ENCODE measurements around the gene RABGAP1L. TPM values are rescaled to one million over a fixed set of nuclear protein-coding genes. Genes with fewer than 3 reads are reported as not detected.
"Not testable (repeated sequence)": the region's sequence is repeated elsewhere in the genome, so short reads cannot be mapped to it uniquely, and the experiment has no call there.

RABGAP1L gene
- total RNA-seq, 1 donor from 2014 or later: 48.8 TPM

DNA sequence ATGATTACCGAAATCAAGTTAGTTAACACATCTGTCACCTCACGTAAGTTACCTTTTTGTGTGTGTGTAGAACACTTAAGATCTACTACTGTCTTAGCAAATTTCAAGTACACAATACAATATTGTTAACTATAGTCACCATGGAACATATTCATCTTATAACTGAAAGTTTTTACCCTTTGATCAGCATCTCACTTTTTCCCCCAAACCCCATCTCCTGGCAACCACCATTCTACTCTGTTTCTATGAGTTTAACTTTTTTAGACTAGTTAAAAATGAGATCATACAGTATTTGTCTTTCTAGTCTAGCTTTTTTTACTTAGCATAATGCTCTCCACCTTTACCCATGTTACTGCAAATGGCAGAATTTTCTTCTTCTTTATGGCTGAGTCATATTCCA, 124.7 kb downstream of the RABGAP1L start:
- intact Hi-C loops (cut with micrococcal nuclease): no loop called here

DNA sequence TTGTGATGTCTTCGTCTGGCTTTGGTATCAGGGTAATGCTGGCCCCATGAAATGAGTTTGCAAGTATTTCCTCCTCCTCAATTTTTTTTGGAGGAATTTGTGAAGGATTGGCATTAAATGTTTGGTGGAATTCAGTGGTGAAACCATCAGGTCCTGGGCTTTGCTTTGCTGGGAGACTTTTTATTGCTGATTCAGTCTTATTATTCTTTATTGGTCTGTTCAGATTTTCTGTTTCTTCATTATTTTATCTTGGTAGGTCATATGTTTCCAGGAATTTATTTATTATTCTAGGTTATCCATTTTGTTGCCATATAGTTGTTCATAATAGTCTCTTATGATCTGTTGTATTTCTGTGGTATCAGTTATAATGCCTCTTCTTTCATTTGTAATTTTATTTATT, 126.7 kb downstream of the RABGAP1L start:
- intact Hi-C loops (cut with micrococcal nuclease): no loop called here

DNA sequence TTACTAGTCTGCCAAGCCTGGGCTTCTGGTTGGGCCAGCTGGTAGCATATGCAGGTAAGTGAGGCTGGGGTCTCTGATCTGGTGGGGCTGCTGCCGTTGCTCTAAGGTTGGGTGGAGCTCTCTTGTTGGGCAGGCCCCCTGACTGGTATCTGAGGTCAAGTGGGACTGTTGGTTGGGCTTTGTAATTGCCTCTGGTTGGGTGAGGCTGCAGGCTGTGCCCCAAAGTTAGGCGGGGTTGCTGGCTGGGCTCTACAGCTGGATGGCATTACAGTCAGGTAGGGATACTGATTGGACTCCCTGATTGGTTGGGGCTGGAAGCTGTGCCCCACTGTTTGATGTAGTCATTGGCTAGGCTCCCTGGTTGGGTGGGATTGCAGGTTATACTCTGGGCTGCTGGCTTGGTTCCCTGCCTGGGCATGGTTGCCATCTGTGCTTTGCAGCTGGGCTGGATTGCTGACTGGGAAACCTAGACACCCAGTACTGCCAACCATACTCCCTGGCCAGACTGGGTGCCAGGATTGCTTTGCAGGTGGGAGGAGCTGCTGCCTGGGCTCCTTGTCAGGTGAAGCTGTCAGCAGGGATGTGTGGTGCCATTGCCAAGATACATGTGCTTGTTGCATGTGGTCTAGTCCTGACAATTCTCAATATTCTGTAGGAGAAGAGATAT, 130.5 kb downstream of the RABGAP1L start:
- intact Hi-C loops (cut with micrococcal nuclease): no loop called here

- intact Hi-C loops (cut with micrococcal nuclease): no loop called here
These were observed 131.7 kb downstream of the RABGAP1L start for GRCh38 chr1:174291059-174291458.

DNA sequence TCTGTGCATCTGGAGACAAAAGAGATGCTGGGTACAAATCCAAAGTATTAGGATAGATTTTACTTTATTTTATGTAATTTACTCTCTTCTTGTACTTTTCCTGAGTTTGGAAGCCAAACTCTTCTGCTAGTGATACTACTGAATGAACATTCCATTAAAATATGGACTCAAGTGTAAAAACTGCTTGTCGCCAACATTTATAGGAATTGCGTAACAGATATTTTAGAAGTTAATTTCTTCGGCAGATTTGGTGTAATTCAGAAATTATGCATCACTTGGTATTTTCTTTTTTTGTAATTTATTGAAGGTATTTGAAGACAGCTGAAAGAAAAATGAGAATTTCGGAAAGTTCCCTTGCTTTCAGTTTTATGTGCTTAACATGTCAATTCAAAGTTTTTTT, 137.0 kb downstream of the RABGAP1L start:
- intact Hi-C loops (cut with micrococcal nuclease): no loop called here

GRCh38 chr1:174297351-174297750, 138.0 kb downstream of the RABGAP1L start:
- intact Hi-C loops (cut with micrococcal nuclease): no loop called here

GRCh38 chr1:174301295-174302077, 142.2 kb downstream of the RABGAP1L start:
- intact Hi-C loops (cut with micrococcal nuclease): no loop called here

- intact Hi-C loops (cut with micrococcal nuclease): no loop called here
These were observed 149.3 kb downstream of the RABGAP1L start for GRCh38 chr1:174308604-174309003.

- intact Hi-C loops (cut with micrococcal nuclease): no loop called here
These were observed 150.2 kb downstream of the RABGAP1L start for GRCh38 chr1:174309490-174309889.

DNA sequence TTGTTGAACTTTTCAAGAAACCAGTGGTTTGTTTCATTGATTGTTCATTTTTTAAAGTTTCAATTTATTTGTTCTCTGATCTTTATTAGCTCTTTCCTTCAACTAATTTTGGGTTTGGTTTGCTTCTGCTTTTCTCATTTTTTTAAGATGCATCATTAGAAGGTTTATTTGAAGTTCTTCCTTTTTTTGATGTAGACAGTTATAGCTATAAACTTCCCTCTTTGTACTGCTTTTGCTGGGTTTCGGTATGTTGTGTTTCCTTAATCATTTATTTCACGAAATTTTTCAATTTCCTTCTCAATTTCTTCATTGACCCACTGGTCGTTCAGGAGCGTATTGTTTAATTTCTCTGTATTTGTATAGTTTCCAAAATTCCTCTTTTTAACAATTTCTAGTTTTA, 155.1 kb downstream of the RABGAP1L start:
- intact Hi-C loops (cut with micrococcal nuclease): no loop called here

GRCh38 chr1:174315239-174315638, 155.9 kb downstream of the RABGAP1L start:
- intact Hi-C loops (cut with micrococcal nuclease): no loop called here

GRCh38 chr1:174320897-174321296, 161.6 kb downstream of the RABGAP1L start:
- intact Hi-C loops (cut with micrococcal nuclease): not testable (repeated sequence)

DNA sequence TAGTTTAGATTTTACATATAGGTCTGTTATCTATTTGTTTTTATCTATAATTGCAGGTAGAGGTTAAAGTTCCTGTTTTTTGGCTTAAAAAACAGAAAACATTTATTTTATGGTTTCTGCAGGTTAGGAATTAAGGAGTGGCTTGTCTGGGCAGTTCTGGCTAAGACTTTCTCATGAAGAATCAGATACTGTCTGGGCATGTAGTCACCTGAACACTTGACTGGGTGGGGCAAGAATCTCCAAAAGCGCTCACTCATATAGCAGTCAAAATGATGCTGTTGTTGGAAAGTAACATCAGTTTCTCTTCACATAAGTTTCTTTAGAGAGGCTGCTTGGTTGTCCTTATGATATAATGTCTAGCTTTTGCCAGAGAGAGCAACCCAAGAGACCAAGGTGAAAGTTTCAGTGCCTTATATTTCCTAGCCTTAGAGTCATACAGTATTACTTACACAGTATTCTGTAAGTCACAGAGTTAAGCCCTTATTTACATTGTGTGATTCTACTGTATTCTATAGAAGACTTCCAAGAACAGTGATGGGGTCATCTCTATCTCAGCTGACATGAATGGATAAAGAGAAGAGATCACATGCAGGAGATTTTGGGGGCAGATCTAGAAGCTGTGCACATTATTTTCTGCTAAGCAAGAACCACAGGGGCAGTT, 163.0 kb downstream of the RABGAP1L start:
- intact Hi-C loops (cut with micrococcal nuclease): no loop called here

DNA sequence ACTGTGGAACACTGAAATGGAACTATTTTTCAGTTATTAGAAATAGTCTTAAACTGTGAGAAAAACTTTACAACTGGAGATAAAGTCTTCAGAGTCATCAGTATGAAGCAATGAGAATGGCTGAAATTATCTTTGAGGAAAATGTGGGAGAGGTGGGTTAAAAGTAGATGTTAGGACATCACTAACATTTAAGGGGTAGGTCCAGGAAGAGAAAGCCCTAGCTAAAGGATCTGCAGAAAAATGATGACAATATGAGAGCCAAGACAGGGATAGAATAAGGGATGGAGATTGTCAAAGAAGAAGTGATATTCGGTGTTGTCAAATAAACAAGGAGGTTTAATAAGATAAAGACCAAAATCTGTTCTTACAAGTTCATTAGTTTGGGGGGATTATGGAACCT, 165.2 kb downstream of the RABGAP1L start:
- intact Hi-C loops (cut with micrococcal nuclease): no loop called here

- intact Hi-C loops (cut with micrococcal nuclease): no loop called here
These were observed 165.6 kb downstream of the RABGAP1L start for GRCh38 chr1:174324939-174325338.

- intact Hi-C loops (cut with micrococcal nuclease): no loop called here
These were observed 167.0 kb downstream of the RABGAP1L start for GRCh38 chr1:174326278-174326677.

GRCh38 chr1:174333437-174333836, 174.1 kb downstream of the RABGAP1L start:
- intact Hi-C loops (cut with micrococcal nuclease): no loop called here

GRCh38 chr1:174337000-174337681, 177.8 kb downstream of the RABGAP1L start:
- intact Hi-C loops (cut with micrococcal nuclease): no loop called here

- intact Hi-C loops (cut with micrococcal nuclease): not testable (repeated sequence)
These were observed 181.1 kb downstream of the RABGAP1L start for GRCh38 chr1:174340404-174340803.

- intact Hi-C loops (cut with micrococcal nuclease): no loop called here
These were observed 184.8 kb downstream of the RABGAP1L start for GRCh38 chr1:174344162-174344561.

- intact Hi-C loops (cut with micrococcal nuclease): no loop called here
These were observed 192.8 kb downstream of the RABGAP1L start for GRCh38 chr1:174352117-174352516.

Measured in T-helper 2 cell treated with Interferon-gamma antibody and Interleukin-4, amounts not matched to agents 100 ng/mL and 5 ng/mL, for 36 hours (primary cell).